ENCODE results near the gene ADK.

GRCh38 chr10:74746813-74747212, 595.8 kb downstream of the ADK start:
- TF ChIP-seq CTCF (IDR thresholded peaks at IDR 0.05) (no peak), POLR2A (IDR thresholded peaks at IDR 0.05) (no peak)

Data from heart left ventricle (tissue), 13 donors.